HG03558 (cell line): ENCODE data around the gene PARD3.
"Not testable (repeated sequence)": the region's sequence is repeated elsewhere in the genome, so short reads cannot be mapped to it uniquely, and the experiment has no call there.

Experiments used
- ATAC-seq: cut with Tn5 transposase; IDR thresholded peaks from one replicate; pipeline ENCODE4 v1.9.1; 2021; ENCODE audit warnings: moderate number of reproducible peaks; ENCODE audit not compliant: unreplicated experiment; ENCODE audit errors: extremely low read depth

PARD3 gene

DNA sequence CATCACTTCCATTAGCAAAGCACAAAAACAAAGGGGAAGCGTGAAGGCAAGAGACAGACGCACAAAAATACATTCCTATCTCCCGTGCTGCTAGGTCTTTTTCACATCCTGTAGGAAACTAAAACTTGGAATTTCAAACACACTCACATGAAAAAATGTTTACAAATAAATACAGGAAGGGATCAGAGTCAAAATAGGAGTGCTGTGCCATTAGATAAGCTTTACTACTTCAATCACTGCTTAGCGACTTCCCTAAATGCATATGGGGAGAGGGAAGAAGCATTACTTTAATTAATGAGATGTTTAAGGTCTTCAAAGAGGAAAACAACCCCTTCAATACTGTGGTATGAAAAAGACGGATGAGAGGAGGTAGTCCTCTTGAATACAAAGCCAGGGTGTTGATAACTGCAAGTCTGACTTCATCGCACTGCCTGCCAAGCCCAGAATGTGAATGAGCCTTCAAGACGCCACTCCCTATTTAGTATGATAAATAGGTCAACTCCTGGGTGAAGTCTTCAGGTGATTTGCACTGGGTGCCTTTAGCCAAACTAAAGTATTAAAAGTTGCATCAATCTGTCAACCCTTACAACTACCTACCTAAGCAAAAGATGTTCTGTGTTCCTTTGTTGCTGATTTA is 13.9 kb downstream of the PARD3 start:
- ATAC-seq: no peak

GRCh38 chr10:34800624-34801023 is 14.5 kb downstream of the PARD3 start:
- no peak for ATAC-seq

GRCh38 chr10:34798654-34799053 is 16.4 kb downstream of the PARD3 start:
- ATAC-seq: no peak

- no peak for ATAC-seq
These were observed 17.9 kb downstream of the PARD3 start for GRCh38 chr10:34797155-34797554.

- ATAC-seq: no peak
These were observed 19.0 kb downstream of the PARD3 start for GRCh38 chr10:34796133-34796532.

- no peak for ATAC-seq
These were observed 19.8 kb downstream of the PARD3 start for GRCh38 chr10:34795334-34795733.

- no peak for ATAC-seq
These were observed 20.3 kb downstream of the PARD3 start for GRCh38 chr10:34794835-34795234.

GRCh38 chr10:34793581-34793980 is 21.5 kb downstream of the PARD3 start:
- ATAC-seq: not testable (repeated sequence)

- no peak for ATAC-seq
These were observed 22.2 kb downstream of the PARD3 start for GRCh38 chr10:34792881-34793280.

DNA sequence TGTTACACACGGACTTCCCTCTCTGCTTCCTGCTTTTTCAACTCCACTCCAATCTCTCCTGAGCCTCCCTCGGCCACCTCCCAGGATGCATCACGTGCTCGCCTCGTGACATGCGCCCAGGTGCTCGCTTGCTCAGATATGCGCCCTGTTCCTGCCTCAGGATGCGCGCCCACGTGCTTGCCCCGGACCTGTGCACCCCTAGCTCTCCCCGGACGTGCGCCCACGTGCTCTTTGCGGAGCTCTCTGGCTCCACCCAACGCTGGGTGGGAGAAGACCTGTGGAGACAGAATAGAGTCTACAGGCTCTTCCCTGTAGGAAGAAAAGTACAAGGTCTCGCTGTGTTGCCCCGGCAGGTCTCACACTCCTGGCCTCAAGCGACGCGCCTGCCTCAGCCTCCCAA is 23.1 kb downstream of the PARD3 start:
- no peak for ATAC-seq

DNA sequence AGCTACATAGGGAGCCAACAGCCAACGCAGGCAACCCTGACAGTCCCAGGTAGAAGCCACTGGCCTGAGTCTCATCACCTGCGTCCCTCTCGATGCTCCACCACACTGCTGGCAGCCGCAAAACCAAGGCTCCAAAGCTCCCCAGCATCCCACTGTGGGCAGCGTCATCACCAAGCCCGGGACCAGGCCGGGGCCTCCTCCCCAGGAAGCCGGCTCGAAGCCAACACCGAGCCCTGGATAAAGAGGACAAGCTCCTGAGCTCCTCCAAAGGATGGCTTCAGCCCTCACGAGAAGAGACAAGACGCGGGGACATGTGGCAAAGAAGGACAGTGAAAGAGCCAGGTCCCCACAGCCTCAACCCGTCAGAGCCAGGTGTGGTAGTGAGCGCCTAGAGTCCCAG is 23.9 kb downstream of the PARD3 start:
- no peak for ATAC-seq

- no peak for ATAC-seq
These were observed 25.1 kb downstream of the PARD3 start for GRCh38 chr10:34789966-34790506.

- no peak for ATAC-seq
These were observed 28.6 kb downstream of the PARD3 start for GRCh38 chr10:34786464-34786863.

DNA sequence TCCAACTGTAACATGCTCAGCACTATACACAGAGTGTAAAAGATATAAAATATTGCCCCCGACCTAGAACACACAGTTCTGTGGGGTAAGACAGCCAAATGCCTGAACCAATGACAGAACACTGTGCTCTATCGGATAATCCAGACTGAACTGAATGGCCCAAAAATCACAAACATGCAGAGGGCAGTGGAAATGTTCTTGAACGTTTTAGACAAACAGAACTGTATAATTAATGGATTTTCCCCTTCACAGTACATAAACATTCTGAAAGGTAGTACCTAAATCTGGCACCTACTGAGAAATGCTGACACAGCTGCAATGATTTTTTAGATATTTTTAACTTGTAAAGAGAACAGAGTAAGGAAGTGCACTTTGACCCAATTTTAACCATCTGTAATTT is 33.4 kb downstream of the PARD3 start:
- ATAC-seq: no peak

DNA sequence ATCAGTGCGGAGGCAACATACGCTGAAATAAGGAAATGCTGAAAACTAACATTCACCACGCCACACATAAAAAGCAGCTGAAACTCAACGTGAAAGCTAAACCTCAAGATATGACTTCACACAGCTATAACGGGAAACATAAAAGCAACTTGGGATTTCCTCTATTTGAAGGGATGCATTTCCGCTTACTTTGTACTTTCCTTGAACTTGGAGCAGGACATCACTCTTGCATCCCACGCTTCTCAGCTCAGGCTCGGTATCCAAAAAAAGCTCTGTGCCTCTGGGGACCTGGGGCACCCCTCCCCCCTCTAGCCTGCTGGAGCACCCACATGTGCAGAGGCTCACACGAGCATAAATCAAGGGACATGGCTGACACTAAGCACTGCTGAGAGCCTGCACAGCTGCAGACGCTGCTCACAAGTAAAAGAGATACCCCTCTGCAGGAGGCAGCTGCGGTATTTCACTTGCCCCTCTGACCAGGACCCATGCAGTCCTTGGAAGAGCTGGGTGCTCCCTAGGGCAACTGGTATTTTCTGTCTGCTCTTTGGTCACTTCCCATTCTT is 34.2 kb downstream of the PARD3 start:
- ATAC-seq: peak; percentile 63

- ATAC-seq: no peak
These were observed 36.9 kb downstream of the PARD3 start for GRCh38 chr10:34778237-34778636.

DNA sequence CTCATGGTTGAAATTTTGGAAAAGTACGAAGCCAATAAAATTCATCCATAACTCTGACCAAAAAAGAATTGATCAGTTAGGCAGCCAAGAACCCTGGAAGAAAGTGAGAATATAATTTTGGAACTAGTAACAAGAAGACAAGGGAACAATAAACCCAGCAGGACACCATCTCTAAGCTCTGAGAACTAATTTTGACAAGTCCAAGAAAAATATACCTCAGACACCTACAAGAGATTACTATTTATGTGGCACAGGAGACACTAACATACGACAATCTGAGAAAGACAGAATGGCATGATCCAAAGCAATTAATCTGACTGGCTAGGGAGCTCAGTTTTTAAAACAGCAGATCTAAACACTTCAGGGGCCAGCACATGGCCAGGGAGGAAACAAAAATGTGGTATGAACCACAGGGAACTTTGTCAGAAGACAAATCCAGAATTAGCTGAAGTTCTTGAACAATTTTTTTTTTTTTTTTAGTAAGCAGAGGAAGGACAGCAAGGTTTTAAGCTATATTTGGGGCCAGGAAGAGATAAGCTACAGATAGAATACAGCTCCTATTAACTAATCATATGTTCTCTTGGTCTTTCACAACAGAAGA is 38.9 kb downstream of the PARD3 start:
- no peak for ATAC-seq

DNA sequence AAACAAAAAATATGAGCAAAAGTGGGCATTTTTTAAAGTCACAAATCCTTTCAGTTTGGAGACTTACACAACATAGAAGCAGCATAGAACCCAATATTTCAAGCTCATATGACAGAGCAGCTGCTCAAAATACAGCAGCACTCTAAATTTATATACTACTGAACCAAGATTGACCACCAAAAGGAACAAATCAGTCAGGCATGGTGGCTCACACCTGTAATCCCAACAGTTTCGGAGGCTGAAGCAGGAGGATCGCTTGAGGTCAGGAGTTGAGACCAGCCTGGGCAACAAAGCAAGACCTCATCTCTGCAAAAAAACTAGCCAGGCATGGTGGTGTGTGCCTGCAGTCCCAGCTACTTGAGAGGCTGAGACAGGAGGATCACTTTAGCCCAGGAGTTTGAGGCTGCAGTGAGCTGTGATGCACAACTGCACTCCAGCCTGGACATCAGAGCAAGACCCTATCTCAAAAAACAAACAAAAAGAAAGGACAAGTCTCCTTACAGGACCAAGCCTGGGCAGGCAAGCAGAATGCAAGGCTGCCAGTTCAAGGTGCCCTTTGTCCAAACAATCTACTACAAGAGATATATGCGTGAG is 40.0 kb downstream of the PARD3 start:
- ATAC-seq: no peak

DNA sequence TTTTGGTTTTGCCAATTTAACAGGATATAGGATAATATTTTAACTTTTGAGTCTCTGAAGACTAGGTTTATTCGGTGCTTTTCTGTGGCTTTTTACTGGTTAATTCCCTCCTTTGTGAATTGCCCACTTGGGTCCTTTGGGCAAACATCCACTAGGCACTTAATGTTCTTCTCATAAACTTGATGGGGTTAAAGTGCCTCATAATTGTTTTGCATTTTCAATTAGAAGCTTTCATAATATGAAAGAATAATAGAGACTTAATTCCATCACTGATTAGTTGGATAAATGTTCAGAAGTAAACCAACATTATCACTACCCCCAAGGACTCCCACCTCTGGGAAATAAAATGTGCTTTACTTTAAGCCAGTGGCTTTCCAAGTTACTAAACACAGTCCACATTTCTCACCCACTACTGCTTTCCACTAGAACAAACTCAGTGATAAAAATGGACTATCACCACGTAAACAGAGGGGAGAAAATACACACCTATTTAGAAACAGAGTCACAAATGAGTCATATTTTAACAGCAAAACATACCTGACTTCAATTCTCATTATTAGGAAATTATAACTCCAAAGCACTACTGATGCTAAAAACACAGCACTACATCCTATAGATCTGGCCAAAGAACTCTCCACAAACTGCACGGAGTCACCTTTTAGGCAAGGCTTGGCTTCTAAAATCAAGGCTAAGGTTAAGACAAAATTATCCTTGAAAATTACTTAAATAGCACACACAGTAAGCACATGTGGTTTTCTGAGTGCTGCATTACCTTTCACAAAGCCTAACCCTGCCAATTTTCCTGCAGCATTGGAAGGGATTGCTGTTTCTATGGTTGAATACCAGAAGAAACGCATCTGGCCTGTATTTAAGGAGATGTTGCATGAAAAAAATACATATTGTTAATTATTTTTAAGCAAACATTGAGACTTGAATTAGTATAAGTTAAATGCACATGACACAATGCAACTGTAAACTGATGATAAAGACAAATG is 41.2 kb downstream of the PARD3 start:
- ATAC-seq: no peak

GRCh38 chr10:34771525-34771924 is 43.6 kb downstream of the PARD3 start:
- no peak for ATAC-seq
